ENCODE results near the gene TAMALIN. TPM values are rescaled to one million over a fixed set of nuclear protein-coding genes. Genes with fewer than 3 reads are reported as not detected.

TAMALIN gene
- total RNA-seq, 1 experiment from 2014 or later = 1.2 TPM

GRCh38 chr12:52063981-52064649, 57.4 kb downstream of the TAMALIN start:
- H4K5ac ChIP-seq (ENCODE audit: insufficient read length, low read depth, low read length) = no peak overlapping the region
- H2BK120ac ChIP-seq (ENCODE audit: low read depth, low read length, poor library complexity, severe bottlenecking) = no peak overlapping the region
- H3K4me3 Mint-ChIP-seq = no peak overlapping the region
- no peak for TF ChIP-seq CTCF (conservative IDR thresholded peaks at IDR 0.05)
- no peaks in the 10 kb centered on the region for H3K9me3 Mint-ChIP-seq
- no peaks in the 10 kb centered on the region for H3K79me1 ChIP-seq (ENCODE audit: insufficient read depth, low read depth, low read length, poor library complexity, severe bottlenecking)
- no peak overlapping the region for H3K4ac ChIP-seq (ENCODE audit: low read depth, low read length)
- H3K4me2 ChIP-seq (ENCODE audit: insufficient read depth, insufficient read length, low read length) = no peak overlapping the region
- H3K27ac ChIP-seq (ENCODE audit: insufficient read length, low read depth, low read length) = no peak overlapping the region
- peaks cover 0 to 3% (median 0%) of the 10 kb centered on the region in 3 experiments; a peak in 1 of 7 replicates for H3K36me3 Mint-ChIP-seq (ENCODE audit: insufficient read depth in 1 of 3, low read depth in 3 of 3)
- no peak overlapping the region; the same call in 1 of the 2 replicates for H3K14ac ChIP-seq (ENCODE audit: insufficient read depth, low read length)
- no peak for DNase-seq
- no peak overlapping the region for H4K91ac ChIP-seq (ENCODE audit: insufficient read length, low read depth, low read length)
- H3K56ac ChIP-seq (ENCODE audit: insufficient read length, low read depth, low read length) = no peak overlapping the region
- no peak overlapping the region for H3T11ph ChIP-seq (ENCODE audit: low read length)
- H3K4me1 ChIP-seq (ENCODE audit: insufficient read depth, low read length) = no peaks in the 10 kb centered on the region
- peaks cover 36% of the 10 kb centered on the region for H3K27me3 Mint-ChIP-seq (ENCODE audit: low read depth)
- H2BK15ac ChIP-seq (ENCODE audit: low read depth, low read length) = no peak overlapping the region
- no peaks in the 10 kb centered on the region for H3K79me2 ChIP-seq (ENCODE audit: insufficient read depth, low read length)
- H4K8ac ChIP-seq (replicated peaks; ENCODE audit: insufficient read length, low read depth, low read length) = no peak overlapping the region
- no peaks in the 10 kb centered on the region for H4K20me1 ChIP-seq (ENCODE audit: control insufficient read depth, insufficient read depth, insufficient read length)
- no peak overlapping the region for H2BK5ac ChIP-seq (ENCODE audit: insufficient read length, low read length)
- no peak overlapping the region for H3K23ac ChIP-seq (ENCODE audit: insufficient read length, low read depth, low read length)
- no peak overlapping the region for H2AK5ac ChIP-seq (ENCODE audit: insufficient read length, low read length)
- no peak overlapping the region for H3K18ac ChIP-seq (ENCODE audit: insufficient read length, low read depth, low read length)
- H3K4me1 Mint-ChIP-seq = peaks cover 2 to 6% of the 10 kb centered on the region in 2 experiments; a peak in 1 of 4 replicates
- no peak overlapping the region for H3K9ac ChIP-seq (ENCODE audit: extremely low read depth, insufficient read length, low read length)
- no peaks in the 10 kb centered on the region for H3K9me3 ChIP-seq (ENCODE audit: control insufficient read depth, low read depth, low read length)
- no peaks in the 10 kb centered on the region for H3K27me3 ChIP-seq (ENCODE audit: insufficient read depth, low read length)
- no peak overlapping the region for H2AFZ ChIP-seq (ENCODE audit: low read length)
- H2BK20ac ChIP-seq (ENCODE audit: low read depth, low read length, poor library complexity, severe bottlenecking) = no peak overlapping the region
- no peaks in the 10 kb centered on the region for H3K23me2 ChIP-seq (ENCODE audit: insufficient read length, low read depth, low read length, poor library complexity, severe bottlenecking)
- WGBS (ENCODE audit: extremely low coverage, insufficient read length, low lambda C conversion rate) = no CpG with 5 or more reads among the region's 12 CpGs
- no peak overlapping the region for H2BK12ac ChIP-seq (ENCODE audit: insufficient read length, low read depth, low read length)
- H3K27ac Mint-ChIP-seq = no peak overlapping the region

Other genes with a start within 250 kb of the TAMALIN start
- 19.5 and 19.7 TPM in 2 replicates for gene FIGNL2, start 158.2 kb upstream of the TAMALIN start, total RNA-seq (2021)
- 0.61 and 0.81 TPM in 2 replicates for gene ANKRD33, start 118.8 kb upstream of the TAMALIN start, total RNA-seq (2021)
- gene ACVRL1, start 99.4 kb upstream of the TAMALIN start, total RNA-seq (2021) = not detected in 2 replicates
- gene ACVR1B, start 55.2 kb upstream of the TAMALIN start, total RNA-seq (2021) = 15.6 and 16.3 TPM in 2 replicates
- 25.8 and 27.3 TPM in 2 replicates for gene NR4A1, start 44.5 kb downstream of the TAMALIN start, total RNA-seq (2021)
- 58.3 and 61.1 TPM in 2 replicates for gene ATG101, start 63.0 kb downstream of the TAMALIN start, total RNA-seq (2021)
- gene SMIM41, start 72.8 kb downstream of the TAMALIN start, total RNA-seq (2021) = not detected in 2 replicates
- 0.07 TPM in 1 of 2 replicates, not detected in the other for gene KRT80, start 185.1 kb downstream of the TAMALIN start, total RNA-seq (2021)
- 8.9 and 10.0 TPM in 2 replicates for gene KRT7, start 226.3 kb downstream of the TAMALIN start, total RNA-seq (2021)